Measurements from ENCODE around the gene GPN2. TPM values are rescaled to one million over a fixed set of nuclear protein-coding genes. Genes with fewer than 3 reads are reported as not detected.

Gene GPN2
- total and polyA plus RNA-seq, 4 donors = 13.7 to 25.6 (median 16.5) TPM

- Histone ChIP-seq H3K27me3 (ENCODE audit: control insufficient read depth in 3 of 3, insufficient read depth in 3 of 3, low read length in 2 of 3) (no peaks in the 10 kb centered on the region), H3K4me1 (ENCODE audit: control insufficient read depth in 5 of 5, insufficient read depth in 5 of 5, low read length in 5 of 5) (peaks cover 0 to 12% (median 0%) of the 10 kb centered on the region in 5 donors), H3K4me3 (no peak overlapping the region), H3K27ac (ENCODE audit: low read depth in 1 of 2, low read length in 1 of 2) (peak overlapping the region in 1 of 2 donors; percentile 23), H3K9me3 (ENCODE audit: control insufficient read depth in 4 of 4, insufficient read depth in 3 of 4, low read length in 3 of 4) (no peaks in the 10 kb centered on the region), H3K9ac (ENCODE audit: insufficient read depth in 1 of 2, low read length in 2 of 2) (no peak overlapping the region), H3K36me3 (ENCODE audit: control insufficient read depth in 4 of 4, insufficient read depth in 4 of 4, low read length in 4 of 4) (peaks cover 0 to 5% (median 0%) of the 10 kb centered on the region in 4 donors)
- ATAC-seq (ENCODE audit: insufficient read depth, low FRiP score) (no peak), DNase-seq (no peak)
- 65 to 77% methylated on average over 5 of the region's 5 CpGs for WGBS, 2 donors
- TF ChIP-seq, protein P1, sequence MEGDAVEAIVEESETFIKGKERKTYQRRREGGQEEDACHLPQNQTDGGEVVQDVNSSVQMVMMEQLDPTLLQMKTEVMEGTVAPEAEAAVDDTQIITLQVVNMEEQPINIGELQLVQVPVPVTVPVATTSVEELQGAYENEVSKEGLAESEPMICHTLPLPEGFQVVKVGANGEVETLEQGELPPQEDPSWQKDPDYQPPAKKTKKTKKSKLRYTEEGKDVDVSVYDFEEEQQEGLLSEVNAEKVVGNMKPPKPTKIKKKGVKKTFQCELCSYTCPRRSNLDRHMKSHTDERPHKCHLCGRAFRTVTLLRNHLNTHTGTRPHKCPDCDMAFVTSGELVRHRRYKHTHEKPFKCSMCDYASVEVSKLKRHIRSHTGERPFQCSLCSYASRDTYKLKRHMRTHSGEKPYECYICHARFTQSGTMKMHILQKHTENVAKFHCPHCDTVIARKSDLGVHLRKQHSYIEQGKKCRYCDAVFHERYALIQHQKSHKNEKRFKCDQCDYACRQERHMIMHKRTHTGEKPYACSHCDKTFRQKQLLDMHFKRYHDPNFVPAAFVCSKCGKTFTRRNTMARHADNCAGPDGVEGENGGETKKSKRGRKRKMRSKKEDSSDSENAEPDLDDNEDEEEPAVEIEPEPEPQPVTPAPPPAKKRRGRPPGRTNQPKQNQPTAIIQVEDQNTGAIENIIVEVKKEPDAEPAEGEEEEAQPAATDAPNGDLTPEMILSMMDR (IDR thresholded peaks at IDR 0.05; ENCODE audit: control extremely low read depth, extremely low read depth) = no peak
Observed at GRCh38 chr1:26861286-26861701, 28.8 kb downstream of the GPN2 start.

DNA sequence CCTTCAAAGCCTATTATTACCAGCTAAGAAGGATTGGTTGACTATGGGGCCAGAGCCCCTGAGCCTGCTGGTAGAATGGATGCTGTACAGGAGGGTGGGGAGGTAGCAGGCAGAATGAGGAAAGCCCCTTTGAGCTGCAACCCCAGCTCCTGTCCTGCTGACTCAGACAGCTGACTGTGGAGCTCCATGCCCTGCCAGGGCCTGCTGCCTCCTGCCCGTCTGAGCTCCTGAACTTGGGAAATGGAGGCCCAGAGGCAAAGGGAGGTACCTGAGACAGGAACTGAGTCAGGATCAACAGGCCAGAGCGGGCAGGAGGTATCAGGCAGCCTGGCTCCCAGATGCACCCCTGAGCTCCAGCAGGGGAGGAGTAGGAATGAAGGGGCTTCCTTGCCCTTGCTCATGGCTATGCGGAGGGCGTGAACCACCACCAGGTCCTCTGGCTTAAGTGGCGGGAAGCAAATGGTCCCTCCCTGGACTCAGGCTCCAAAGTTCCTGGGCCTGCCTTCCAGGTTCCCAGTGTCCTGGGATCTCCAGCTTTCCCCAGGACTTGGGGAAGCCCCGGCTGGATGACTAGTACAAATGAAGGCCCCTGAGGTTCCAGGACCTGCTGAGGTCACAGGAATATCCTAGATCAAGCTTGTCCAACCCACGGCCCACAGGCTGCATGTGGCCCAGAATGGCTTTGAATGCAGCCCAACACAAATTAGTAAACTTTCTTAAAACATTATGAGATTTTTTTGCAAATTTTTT, 31.0 kb downstream of the GPN2 start:
- H3K27ac ChIP-seq (ENCODE audit: low read depth in 1 of 2, low read length in 1 of 2) = no peak overlapping the region
- no peaks in the 10 kb centered on the region for H3K9me3 ChIP-seq (ENCODE audit: control insufficient read depth in 4 of 4, insufficient read depth in 3 of 4, low read length in 3 of 4)
- 95 to 97% methylated on average over 7 of the region's 7 CpGs for WGBS, 2 donors
- DNase-seq (no peak), ATAC-seq (ENCODE audit: insufficient read depth, low FRiP score) (no peak)
- no peaks in the 10 kb centered on the region for H3K27me3 ChIP-seq (ENCODE audit: control insufficient read depth in 3 of 3, insufficient read depth in 3 of 3, low read length in 2 of 3)
- H3K9ac ChIP-seq (ENCODE audit: insufficient read depth in 1 of 2, low read length in 2 of 2) = no peak overlapping the region
- TF ChIP-seq, protein P1 (IDR thresholded peaks at IDR 0.05; ENCODE audit: control extremely low read depth, extremely low read depth) = no peak
- H3K4me1 ChIP-seq (ENCODE audit: control insufficient read depth in 5 of 5, insufficient read depth in 5 of 5, low read length in 5 of 5) = peaks cover 0 to 2% (median 0%) of the 10 kb centered on the region in 5 donors
- H3K36me3 ChIP-seq (ENCODE audit: control insufficient read depth in 4 of 4, insufficient read depth in 4 of 4, low read length in 4 of 4) = peaks cover 0 to 24% (median under 1%) of the 10 kb centered on the region in 4 donors
- H3K4me3 ChIP-seq = no peak overlapping the region

DNA sequence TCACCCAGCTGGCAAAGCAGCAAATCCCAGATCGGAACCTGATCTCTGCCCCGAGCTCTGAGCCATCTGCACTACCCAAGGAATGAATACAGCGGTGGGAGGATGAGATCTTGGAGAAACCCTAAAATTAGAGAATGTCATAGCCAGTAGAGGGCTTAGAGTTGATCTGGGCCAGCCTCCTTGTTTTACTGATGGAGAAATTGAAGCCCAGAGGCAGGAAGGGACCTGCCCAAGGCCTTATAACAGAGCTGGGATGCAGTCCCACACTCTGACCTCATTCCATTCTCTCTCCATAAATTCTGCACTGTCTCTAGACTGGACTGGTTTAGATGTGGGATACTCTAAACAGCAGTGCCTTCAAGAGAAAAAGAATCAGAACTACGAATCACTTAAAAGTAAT, 31.9 kb downstream of the GPN2 start:
- H3K9ac ChIP-seq (ENCODE audit: insufficient read depth in 1 of 2, low read length in 2 of 2) = no peak overlapping the region
- peaks cover 0 to 31% (median 9%) of the 10 kb centered on the region in 4 donors for H3K36me3 ChIP-seq (ENCODE audit: control insufficient read depth in 4 of 4, insufficient read depth in 4 of 4, low read length in 4 of 4)
- H3K27ac ChIP-seq (ENCODE audit: low read depth in 1 of 2, low read length in 1 of 2) = no peak overlapping the region
- ATAC-seq (ENCODE audit: insufficient read depth, low FRiP score) (no peak), DNase-seq (no peak)
- H3K4me1 ChIP-seq (ENCODE audit: control insufficient read depth in 5 of 5, insufficient read depth in 5 of 5, low read length in 5 of 5) = no peaks in the 10 kb centered on the region
- TF ChIP-seq, protein P1 (IDR thresholded peaks at IDR 0.05; ENCODE audit: control extremely low read depth, extremely low read depth) = no peak
- H3K4me3 ChIP-seq = no peak overlapping the region
- WGBS, 2 donors = 91 to 95% methylated on average over 4 of the region's 4 CpGs
- H3K9me3 ChIP-seq (ENCODE audit: control insufficient read depth in 4 of 4, insufficient read depth in 3 of 4, low read length in 3 of 4) = no peaks in the 10 kb centered on the region
- H3K27me3 ChIP-seq (ENCODE audit: control insufficient read depth in 3 of 3, insufficient read depth in 3 of 3, low read length in 2 of 3) = no peaks in the 10 kb centered on the region

Measured in lung (tissue), 12 donors.